Brain microvascular endothelial cell (primary cell): Measurements from ENCODE around the gene RYR2.
A peak's percentile ranks its signal among the peaks of the same experiment; 100 is the strongest.

Experiments
- DNase-seq: peaks from one replicate; pipeline ENCODE4 v3.0.0-alpha.2; 2020
- H3K27ac ChIP-seq: fragments of 250-450 bp; sonication (Bioruptor Pico); 2 replicates; pipeline ENCODE4 v1.5.1; 2020; ENCODE audit warnings: mild to moderate bottlenecking, moderate library complexity
- H3K27me3 ChIP-seq: fragments of 250-450 bp; sonication (Bioruptor Pico); replicated peaks from 2 replicates; pipeline ENCODE4 v1.5.1; 2020; ENCODE audit warnings: mild to moderate bottlenecking
- H3K36me3 ChIP-seq: fragments of 250-450 bp; sonication (Bioruptor Pico); replicated peaks from 2 replicates; pipeline ENCODE4 v1.5.1; 2020; ENCODE audit warnings: mild to moderate bottlenecking
- H3K4me3 ChIP-seq: 2 replicates; pipeline ENCODE4 v1.5.1; 2011; ENCODE audit warnings: low read depth, mild to moderate bottlenecking, control low read depth, low read length, moderate library complexity
- in situ Hi-C: cut with HindIII; loops from 2 replicates; pipeline ENCODE4 v1.10.0; 2017; ENCODE audit warnings: low sequenced_read_pairs, low pct_ligation_motif_present
- TF ChIP-seq, protein P1 (sequence below): IDR thresholded peaks from 2 replicates; pipeline ENCODE4 v1.5.1; 2011; ENCODE audit warnings: low read depth, mild to moderate bottlenecking, moderate library complexity, low read length, control low read depth, inconsistent platforms; ENCODE audit errors: missing control alignments

RYR2 gene

DNA sequence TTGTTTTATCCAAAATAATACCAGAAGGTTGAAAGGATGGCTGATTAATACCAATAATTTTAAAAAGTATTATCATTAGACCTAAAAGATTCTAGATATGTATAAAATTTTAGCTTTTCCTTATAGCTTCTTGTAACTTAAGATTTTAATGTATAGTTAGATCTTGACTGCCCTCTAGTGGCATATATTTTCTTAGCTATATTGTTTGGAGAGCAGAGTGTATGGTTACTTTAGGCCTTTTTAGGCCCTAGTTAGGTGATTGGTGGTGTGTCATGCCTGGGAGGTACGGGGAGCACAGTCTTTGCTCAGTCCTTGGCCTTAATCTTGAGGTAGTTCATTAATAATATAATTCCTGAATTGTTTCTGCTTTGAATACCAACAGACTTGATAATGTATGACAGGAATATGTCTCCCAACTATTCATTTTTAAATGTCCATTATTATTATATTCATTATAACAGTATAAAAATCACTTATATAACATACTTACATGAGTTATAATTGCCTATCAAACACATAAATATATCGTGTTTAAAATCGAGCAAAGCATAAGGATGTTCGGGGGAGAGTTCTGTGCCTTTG, 520.3 kb downstream of the RYR2 start:
- Histone ChIP-seq H3K27me3 (no peaks in the 10 kb centered on the region), H3K27ac (no peak overlapping the region), H3K4me3 (no peak overlapping the region), H3K36me3 (no peaks in the 10 kb centered on the region)
- peak; percentile 2 for DNase-seq
- in situ Hi-C loops: no loop called here
- TF ChIP-seq, protein P1, sequence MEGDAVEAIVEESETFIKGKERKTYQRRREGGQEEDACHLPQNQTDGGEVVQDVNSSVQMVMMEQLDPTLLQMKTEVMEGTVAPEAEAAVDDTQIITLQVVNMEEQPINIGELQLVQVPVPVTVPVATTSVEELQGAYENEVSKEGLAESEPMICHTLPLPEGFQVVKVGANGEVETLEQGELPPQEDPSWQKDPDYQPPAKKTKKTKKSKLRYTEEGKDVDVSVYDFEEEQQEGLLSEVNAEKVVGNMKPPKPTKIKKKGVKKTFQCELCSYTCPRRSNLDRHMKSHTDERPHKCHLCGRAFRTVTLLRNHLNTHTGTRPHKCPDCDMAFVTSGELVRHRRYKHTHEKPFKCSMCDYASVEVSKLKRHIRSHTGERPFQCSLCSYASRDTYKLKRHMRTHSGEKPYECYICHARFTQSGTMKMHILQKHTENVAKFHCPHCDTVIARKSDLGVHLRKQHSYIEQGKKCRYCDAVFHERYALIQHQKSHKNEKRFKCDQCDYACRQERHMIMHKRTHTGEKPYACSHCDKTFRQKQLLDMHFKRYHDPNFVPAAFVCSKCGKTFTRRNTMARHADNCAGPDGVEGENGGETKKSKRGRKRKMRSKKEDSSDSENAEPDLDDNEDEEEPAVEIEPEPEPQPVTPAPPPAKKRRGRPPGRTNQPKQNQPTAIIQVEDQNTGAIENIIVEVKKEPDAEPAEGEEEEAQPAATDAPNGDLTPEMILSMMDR: peak; percentile 54

DNA sequence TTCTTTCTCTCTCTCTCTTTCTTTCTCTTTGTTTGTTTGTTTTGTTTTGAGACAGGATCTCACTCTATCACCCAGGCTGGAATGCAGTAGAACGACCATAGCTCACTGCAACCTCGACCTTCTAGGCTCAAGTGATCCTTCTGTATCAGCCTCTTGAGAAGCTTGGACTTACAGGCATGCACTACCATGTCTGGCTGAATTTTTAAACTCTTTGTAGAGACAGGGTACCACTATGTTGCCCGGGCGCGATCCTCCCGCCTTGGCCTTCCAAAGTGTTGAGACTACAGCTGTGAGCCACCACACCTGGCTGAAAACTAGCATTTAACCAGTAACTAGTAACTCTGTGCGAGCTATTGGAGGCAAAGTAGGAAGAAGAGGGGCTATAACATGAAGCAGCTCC, 523.3 kb downstream of the RYR2 start:
- in situ Hi-C loops: no loop called here
- no peaks in the 10 kb centered on the region for H3K27me3 ChIP-seq
- H3K36me3 ChIP-seq: no peaks in the 10 kb centered on the region
- no peak overlapping the region for H3K4me3 ChIP-seq
- TF ChIP-seq, protein P1: no peak
- H3K27ac ChIP-seq: no peak overlapping the region
- DNase-seq: no peak

DNA sequence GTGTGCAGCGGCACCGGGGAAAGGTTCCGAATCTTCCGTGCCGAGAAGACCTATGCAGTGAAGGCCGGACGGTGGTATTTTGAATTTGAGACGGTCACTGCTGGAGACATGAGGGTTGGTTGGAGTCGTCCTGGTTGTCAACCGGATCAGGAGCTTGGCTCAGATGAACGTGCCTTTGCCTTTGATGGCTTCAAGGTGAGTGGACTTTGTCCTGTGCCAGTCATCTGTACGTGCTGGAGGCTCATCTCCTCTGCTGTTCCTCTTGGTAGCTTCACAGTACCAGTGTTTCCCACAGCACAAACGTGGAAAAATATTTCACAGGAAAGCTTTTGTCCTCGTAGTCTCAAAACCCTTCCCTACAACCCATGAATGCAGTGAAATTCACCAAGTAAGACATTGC, 524.6 kb downstream of the RYR2 start:
- no peaks in the 10 kb centered on the region for H3K36me3 ChIP-seq
- DNase-seq: no peak
- TF ChIP-seq, protein P1: no peak
- H3K27ac ChIP-seq: no peak overlapping the region
- no peak overlapping the region for H3K4me3 ChIP-seq
- in situ Hi-C loops: no loop called here
- H3K27me3 ChIP-seq: no peaks in the 10 kb centered on the region

- in situ Hi-C loops: no loop called here
- Histone ChIP-seq H3K27me3 (no peaks in the 10 kb centered on the region), H3K36me3 (no peaks in the 10 kb centered on the region), H3K4me3 (no peak overlapping the region), H3K27ac (no peak overlapping the region)
- TF ChIP-seq, protein P1: no peak
- DNase-seq: no peak
Observed at GRCh38 chr1:237568955-237569354, 527.0 kb downstream of the RYR2 start.

GRCh38 chr1:237570530-237570929, 528.5 kb downstream of the RYR2 start:
- no peaks in the 10 kb centered on the region for H3K27me3 ChIP-seq
- no peak overlapping the region for H3K4me3 ChIP-seq
- in situ Hi-C loops: no loop called here
- H3K36me3 ChIP-seq: no peaks in the 10 kb centered on the region
- DNase-seq: no peak
- TF ChIP-seq, protein P1: peak; percentile 18
- no peak overlapping the region for H3K27ac ChIP-seq

GRCh38 chr1:237574536-237574935, 532.6 kb downstream of the RYR2 start:
- H3K27me3 ChIP-seq: no peaks in the 10 kb centered on the region
- DNase-seq: no peak
- H3K36me3 ChIP-seq: no peaks in the 10 kb centered on the region
- no peak overlapping the region for H3K4me3 ChIP-seq
- no peak overlapping the region for H3K27ac ChIP-seq
- in situ Hi-C loops: no loop called here
- TF ChIP-seq, protein P1: no peak
